ENCODE results near the gene SNRNP70. TPM values are rescaled to one million over a fixed set of nuclear protein-coding genes. Genes with fewer than 3 reads are reported as not detected.

Gene SNRNP70
- total and polyA plus RNA-seq, 2 of the 13 experiments (the other 11 are each of a cell fraction or from before 2014, with no cell fraction given): 150 to 210 TPM

DNA sequence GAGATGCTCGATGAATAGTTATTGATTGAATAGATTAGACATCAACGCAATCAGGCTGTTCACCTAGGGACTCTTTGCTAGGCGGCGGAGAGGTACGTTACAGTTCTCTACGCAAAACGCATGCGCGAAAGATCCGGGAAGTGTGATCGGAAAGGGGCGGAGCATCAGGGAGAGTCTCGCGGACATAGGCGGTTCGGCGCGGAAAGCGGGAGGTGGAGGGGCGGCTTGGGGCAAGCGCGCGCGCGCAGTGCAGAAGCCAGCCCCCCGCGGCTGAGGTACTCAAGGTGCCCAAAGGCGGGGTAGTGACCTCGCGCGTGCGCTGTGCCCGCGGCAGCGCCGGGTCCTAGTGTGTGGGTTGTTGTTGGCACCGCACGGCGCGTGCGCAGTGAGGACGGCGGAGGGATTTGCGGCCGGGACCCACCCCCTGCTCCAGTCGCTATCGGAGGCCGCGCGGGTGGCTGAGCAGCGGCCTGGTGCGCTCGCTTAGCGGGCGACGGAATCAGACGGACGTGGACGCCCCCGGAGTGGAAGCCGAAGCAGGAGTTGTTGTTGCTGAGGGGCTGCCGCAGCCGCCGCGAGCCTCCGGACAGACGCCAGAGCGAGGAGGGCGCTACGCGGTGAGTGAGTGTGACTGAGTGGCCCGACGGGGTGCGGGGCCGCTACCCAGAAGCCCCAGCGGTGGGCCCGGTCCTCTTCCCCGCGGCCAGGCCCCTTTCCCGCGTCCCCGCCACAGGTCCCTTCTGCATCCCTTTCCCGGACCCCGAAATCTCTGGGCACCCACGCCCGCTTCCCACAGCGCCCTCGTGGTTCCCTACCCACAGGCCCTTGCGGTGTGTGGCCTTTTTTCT is at the start of gene SNRNP70 (continued):
- TF ChIP-seq ZNF20 (CRISPR knock-in tag; IDR thresholded peaks at IDR 0.05): no peak
- peak; percentile 99 for TF ChIP-seq ZFY (CRISPR knock-in tag; IDR thresholded peaks at IDR 0.05)
- TF ChIP-seq NR2F1 (CRISPR knock-in tag; IDR thresholded peaks at IDR 0.05): no peak
- TF ChIP-seq, protein P1, sequence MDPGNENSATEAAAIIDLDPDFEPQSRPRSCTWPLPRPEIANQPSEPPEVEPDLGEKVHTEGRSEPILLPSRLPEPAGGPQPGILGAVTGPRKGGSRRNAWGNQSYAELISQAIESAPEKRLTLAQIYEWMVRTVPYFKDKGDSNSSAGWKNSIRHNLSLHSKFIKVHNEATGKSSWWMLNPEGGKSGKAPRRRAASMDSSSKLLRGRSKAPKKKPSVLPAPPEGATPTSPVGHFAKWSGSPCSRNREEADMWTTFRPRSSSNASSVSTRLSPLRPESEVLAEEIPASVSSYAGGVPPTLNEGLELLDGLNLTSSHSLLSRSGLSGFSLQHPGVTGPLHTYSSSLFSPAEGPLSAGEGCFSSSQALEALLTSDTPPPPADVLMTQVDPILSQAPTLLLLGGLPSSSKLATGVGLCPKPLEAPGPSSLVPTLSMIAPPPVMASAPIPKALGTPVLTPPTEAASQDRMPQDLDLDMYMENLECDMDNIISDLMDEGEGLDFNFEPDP (CRISPR knock-in tag; conservative IDR thresholded peaks at IDR 0.05): no peak
- no peak for TF ChIP-seq ZNF546 (CRISPR knock-in tag; conservative IDR thresholded peaks at IDR 0.05)
- TF ChIP-seq HIVEP1 (CRISPR knock-in tag; IDR thresholded peaks at IDR 0.05): peak; percentile 17; the same call in 1 of the 2 replicates
- TF ChIP-seq FOSL2 (CRISPR knock-in tag; IDR thresholded peaks at IDR 0.05): 0 out of 2 replicates have a peak, but pooled peaks have one; percentile 13
- peak; percentile 95 for TF ChIP-seq FOXK1 (CRISPR knock-in tag; IDR thresholded peaks at IDR 0.05; ENCODE audit: borderline replicate concordance, low read depth)
- no peak for TF ChIP-seq ZNF329 (CRISPR knock-in tag; IDR thresholded peaks at IDR 0.05; ENCODE audit: low read depth)
- no peak; the same call in 1 of the 2 replicates for TF ChIP-seq ZNF274 (CRISPR knock-in tag; IDR thresholded peaks at IDR 0.05)
- TF ChIP-seq GLI4 (CRISPR knock-in tag; IDR thresholded peaks at IDR 0.05; ENCODE audit: borderline replicate concordance): peak; percentile 8; the same call in 1 of the 2 replicates
- peak; percentile 74 for TF ChIP-seq MEF2D (CRISPR knock-in tag; IDR thresholded peaks at IDR 0.05)
- no peak for TF ChIP-seq ZNF207 (IDR thresholded peaks at IDR 0.05; ENCODE audit: borderline replicate concordance)
- TF ChIP-seq ONECUT2 (CRISPR knock-in tag; IDR thresholded peaks at IDR 0.05): peak; percentile 48
- TF ChIP-seq POLR2G (IDR thresholded peaks at IDR 0.05; ENCODE audit: low read depth, low read length): peak; percentile 98
- no peak for TF ChIP-seq ZNF337 (CRISPR knock-in tag; IDR thresholded peaks at IDR 0.05; ENCODE audit: borderline replicate concordance, low read depth)
- TF ChIP-seq XBP1 (CRISPR knock-in tag; IDR thresholded peaks at IDR 0.05): no peak
- no peak for TF ChIP-seq RFX1 (IDR thresholded peaks at IDR 0.05)
- TF ChIP-seq, protein P2, sequence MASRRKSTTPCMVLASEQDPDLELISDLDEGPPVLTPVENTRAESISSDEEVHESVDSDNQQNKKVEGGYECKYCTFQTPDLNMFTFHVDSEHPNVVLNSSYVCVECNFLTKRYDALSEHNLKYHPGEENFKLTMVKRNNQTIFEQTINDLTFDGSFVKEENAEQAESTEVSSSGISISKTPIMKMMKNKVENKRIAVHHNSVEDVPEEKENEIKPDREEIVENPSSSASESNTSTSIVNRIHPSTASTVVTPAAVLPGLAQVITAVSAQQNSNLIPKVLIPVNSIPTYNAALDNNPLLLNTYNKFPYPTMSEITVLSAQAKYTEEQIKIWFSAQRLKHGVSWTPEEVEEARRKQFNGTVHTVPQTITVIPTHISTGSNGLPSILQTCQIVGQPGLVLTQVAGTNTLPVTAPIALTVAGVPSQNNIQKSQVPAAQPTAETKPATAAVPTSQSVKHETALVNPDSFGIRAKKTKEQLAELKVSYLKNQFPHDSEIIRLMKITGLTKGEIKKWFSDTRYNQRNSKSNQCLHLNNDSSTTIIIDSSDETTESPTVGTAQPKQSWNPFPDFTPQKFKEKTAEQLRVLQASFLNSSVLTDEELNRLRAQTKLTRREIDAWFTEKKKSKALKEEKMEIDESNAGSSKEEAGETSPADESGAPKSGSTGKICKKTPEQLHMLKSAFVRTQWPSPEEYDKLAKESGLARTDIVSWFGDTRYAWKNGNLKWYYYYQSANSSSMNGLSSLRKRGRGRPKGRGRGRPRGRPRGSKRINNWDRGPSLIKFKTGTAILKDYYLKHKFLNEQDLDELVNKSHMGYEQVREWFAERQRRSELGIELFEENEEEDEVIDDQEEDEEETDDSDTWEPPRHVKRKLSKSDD (CRISPR knock-in tag; IDR thresholded peaks at IDR 0.05; ENCODE audit: low read depth): no peak
- TF ChIP-seq MAFG (CRISPR knock-in tag; IDR thresholded peaks at IDR 0.05): peak; percentile 67; the same call in 1 of the 2 replicates
- TF ChIP-seq SMARCC2 (IDR thresholded peaks at IDR 0.05): no peak
- TF ChIP-seq NFKBIZ (CRISPR knock-in tag; IDR thresholded peaks at IDR 0.05): peak; percentile 7; the same call in 1 of the 2 replicates
- no peak for TF ChIP-seq EZH2 (conservative IDR thresholded peaks at IDR 0.05; ENCODE audit: low read depth, low read length)
- TF ChIP-seq NCOA1 (CRISPR knock-in tag; IDR thresholded peaks at IDR 0.05): peak; percentile 70; the same call in 1 of the 2 replicates
- no peak for TF ChIP-seq RORA (CRISPR knock-in tag; IDR thresholded peaks at IDR 0.05)
- TF ChIP-seq, protein P3, sequence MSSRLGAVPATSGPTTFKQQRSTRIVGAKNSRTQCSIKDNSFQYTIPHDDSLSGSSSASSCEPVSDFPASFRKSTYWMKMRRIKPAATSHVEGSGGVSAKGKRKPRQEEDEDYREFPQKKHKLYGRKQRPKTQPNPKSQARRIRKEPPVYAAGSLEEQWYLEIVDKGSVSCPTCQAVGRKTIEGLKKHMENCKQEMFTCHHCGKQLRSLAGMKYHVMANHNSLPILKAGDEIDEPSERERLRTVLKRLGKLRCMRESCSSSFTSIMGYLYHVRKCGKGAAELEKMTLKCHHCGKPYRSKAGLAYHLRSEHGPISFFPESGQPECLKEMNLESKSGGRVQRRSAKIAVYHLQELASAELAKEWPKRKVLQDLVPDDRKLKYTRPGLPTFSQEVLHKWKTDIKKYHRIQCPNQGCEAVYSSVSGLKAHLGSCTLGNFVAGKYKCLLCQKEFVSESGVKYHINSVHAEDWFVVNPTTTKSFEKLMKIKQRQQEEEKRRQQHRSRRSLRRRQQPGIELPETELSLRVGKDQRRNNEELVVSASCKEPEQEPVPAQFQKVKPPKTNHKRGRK (CRISPR knock-in tag; IDR thresholded peaks at IDR 0.05): no peak
